NK-92 treated with Interleukin-12 subunit alpha and Interleukin-12 subunit beta, amount 100 ng/mL, for 24 hours (cell line): ENCODE results near the gene ABCC4.
"Not testable (repeated sequence)": the region's sequence is repeated elsewhere in the genome, so short reads cannot be mapped to it uniquely, and the experiment has no call there.

Experiments used
- DNase-seq: peaks from one replicate; lab custom pipeline; 2025; lab: John Stamatoyannopoulos, UW

ABCC4 gene

DNA sequence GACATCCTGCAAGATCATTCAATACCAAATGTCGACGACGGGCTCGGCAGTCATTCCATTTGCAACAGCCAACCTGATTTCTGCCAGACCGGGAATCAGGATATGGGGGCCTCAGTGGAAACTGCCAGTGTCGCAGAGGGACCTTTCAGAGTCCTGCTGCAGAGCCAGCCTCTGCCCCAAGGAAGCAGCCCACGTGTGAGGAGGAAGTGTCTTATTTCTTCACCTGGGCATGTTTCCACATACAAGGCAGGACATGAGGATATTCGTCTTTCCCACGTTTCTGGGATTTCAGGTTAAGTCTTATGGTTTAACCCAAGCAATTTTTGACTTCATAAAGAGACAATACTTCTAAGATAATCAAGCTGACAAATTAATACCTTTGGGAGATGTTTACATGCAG lies 69.9 kb downstream of the ABCC4 start:
- DNase-seq, result no peak

DNA sequence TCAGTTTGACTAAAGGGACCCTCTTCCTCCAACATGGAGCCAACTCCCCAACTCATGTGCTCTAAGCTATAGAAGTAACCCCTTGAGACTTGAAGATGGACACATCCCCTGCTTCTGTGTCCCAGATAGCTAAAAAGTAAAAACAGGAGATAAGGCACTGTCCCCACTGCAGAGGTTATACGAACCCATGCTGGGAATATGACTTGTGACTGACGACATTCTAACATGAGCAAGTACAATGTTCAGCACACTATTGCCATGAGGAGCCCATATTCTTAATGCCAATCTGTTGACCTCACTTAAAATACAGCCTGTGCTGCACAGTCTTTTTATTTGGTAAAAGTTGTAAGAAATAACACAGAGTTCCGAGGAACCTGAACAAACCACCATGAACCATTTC lies 71.4 kb downstream of the ABCC4 start:
- DNase-seq, result no peak

DNA sequence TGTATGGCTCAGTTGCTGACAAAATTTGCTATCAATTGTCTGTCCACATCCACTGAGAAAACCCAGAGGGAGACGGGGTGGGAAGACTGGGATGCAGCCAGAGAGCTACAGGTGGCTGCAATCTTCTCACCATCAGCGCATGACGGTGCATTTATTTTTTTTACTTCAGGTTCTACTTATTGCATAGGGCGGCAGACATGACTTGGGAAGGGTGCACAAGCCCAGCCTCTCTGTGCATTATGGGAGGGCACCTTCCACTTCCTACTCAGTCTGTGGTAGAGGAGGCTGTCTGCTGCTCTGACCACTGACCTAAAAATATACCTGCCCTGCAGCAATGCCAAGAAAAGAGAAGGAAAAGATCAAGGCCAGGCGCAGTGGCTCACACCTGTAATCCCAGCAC lies 73.1 kb downstream of the ABCC4 start:
- DNase-seq, result no peak

DNA sequence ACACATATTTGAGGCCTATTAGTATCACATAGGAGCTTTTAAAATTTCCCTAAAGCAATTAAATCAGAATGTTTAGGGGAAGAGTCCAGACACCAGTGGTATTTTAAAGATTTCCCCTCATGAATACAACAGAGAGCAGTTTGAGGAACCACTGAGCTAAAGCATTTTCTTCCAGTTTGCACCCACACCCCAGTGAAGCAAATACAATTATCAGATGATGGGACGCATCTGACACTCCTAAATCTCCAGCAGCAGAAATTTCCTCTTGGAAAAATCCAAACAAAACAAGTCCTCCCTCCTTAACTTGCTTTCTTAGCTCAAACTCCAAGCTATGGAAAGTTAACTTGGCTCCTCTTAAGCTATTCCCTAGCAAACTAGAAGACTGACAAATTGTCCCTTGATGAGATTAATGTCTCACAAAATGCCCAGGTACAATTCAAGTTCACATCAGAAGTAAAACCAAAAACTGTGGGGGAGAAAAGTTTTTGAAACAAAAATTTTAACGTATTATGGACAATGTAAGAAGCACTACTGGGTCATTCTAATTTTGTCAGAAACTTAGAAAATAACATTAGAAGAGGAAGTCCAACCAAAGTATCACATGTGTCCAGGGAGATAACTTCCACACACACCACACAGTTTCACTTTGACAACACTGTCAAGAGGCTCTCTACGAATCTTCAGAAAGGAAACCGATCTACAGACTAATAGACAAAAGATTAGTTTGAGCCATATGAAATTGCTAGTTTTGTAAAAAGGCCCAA lies 74.1 kb downstream of the ABCC4 start:
- no peak for DNase-seq

DNA sequence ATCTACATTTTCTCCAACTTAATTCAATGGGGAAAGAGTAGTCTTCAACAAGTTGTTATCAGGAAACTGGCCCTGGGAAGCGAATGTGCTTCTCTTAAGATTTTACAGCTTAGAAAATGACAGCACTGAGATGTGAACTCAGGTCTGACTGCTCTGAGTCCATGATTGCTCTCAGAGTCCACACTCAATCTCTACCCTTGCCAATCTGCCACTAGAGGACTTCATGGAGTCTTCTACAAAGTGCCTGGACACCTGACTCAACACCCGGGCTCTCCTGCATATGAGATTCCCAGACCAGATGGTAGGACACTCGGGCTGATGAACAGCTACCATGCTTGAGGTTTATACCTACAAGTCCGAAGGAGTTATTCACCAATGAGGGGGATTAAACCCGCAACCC lies 74.8 kb downstream of the ABCC4 start:
- DNase-seq, result no peak

DNA sequence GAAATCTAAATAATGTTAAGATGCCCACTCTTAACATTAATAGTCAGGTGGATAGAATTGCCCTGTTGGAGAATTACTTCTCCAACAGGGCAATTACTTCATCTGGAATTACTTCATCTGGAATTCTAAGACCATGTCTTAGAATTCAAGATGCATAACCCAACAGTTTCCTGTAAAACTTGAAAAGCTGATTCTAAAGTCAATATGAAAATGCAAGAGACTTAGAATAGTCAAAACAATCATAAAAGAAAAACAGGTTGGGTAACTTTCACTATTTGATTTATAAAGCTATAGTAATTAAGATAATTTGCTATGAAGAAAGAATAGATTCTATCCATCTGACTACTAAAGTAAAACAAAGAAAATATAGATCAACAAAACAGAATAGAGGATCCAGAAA lies 75.2 kb downstream of the ABCC4 start:
- DNase-seq, result no peak

DNA sequence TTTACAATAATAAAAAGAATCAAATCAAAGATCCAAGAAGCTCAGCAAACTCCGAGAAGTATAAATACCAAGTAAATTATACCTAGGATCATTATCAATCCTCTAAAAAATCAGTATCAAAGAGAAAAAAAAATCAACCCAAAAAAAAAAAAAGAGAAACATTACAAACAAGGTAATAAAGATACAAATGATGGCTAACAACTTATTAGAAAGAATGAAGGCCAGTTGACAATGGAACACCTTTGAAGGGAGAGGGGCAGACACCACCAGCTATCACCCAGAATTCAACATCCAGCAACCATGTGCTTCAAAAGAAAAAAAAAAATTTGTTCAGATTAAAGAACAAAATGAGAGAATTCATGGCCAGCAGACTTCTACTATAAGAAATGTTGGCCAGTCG lies 77.2 kb downstream of the ABCC4 start:
- DNase-seq, result no peak

DNA sequence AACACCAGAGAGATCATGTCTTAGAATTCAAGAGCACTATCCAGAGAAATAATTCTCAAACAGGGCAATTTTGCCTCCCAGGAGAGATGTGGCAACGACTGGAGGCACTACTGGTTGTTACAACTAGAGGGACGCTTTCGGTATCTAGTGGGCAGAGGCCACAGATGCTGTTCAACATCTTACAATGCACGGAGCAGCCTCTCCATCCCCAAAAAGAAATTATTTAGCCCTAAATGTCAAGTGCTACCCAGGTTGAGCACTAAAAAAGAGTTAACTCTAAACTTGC lies 78.6 kb downstream of the ABCC4 start:
- no peak for DNase-seq

DNA sequence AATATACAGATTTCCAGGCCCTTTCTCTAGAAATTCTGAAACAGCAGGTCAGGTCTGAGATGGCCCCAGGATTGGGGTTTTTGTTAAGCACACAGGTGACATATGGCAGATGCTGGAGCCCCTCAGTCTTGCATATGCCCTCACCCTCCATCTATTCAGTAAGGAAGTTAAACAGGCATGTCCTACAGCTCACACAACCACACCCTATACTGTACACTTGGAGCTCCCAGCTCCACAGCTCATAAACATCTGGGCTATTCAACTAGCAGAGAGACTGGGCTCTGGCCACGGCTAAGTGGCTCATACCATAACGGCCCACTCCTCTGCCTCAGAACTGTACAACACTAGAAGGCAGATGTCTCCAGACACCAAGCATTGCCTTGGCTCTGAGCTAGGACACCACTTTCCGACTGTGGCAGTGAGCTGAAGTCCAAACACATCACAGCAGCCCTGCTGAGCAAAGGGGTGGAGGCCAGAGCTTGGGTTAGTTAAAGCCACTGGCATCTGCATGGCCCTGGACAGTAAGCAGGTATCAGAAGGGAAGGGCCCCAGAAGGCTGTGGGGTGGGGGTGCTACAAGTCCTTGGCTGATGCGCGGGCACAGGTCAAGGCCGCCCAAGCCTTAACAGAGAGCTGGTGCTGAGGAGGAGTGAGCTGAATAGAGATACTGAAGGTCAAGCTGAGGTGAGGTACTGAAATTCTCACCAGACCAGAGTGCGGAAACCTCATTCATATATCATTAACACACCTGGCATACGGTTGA lies 79.1 kb downstream of the ABCC4 start:
- no peak for DNase-seq

DNA sequence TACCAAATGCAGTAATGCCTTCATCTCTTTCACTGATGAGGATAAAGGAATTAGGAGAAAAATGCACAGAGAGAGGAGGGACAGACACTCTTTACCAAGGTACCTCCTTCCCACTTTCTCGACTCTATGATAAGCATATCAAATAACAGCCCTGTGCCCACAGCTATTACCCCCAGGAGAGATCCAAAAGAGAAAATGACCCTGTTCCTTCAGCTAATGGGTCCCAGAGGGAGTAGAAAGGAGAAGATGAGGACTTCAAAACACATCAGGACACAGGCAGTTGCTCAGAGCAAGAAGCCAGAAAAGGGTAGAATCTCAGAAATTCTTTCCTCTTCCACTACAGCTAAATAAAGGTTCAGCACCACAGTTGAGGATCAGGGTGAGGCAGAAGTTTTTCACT lies 80.6 kb downstream of the ABCC4 start:
- DNase-seq, result no peak

DNA sequence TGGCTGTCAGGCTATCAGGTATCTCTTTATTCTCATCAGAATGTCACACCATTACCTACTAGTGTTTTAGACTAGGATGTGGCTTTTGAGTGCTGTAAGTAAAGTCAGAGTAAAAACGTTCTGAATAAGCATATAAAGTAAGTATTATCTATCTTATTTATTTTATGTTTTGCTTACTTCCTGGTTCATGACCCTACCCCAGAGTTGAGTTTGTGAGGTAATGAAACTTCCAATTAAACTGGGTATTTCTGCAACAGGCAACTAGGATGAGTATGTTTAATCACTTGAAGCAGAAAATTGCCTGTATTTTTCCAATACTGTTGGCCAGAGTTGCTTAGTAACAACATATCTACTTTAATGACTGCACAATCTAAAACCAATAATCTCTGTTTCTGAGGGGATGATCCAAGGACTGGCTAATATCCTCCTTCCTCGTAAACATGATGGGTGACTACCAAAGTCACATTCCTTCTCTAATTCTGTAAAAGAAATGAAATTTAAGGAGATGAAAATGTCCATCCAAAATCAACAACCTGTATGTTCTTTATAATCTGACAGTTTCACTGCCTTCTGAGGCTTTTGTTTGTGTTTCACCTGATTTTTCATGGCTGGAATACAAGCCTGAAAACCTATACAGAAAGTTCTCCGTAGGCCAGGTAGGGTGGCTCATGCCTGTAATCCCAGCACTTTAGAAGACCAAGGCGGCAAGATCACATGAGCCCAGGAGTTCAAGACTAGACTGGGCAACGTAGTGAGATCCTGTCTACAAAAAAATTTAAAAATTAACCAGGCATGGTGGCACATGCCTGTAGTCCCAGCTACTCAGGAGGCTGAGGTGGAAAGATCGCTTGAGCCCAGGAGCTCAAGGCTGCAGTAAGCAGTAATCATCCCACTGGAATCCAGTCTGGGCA lies 83.1 kb downstream of the ABCC4 start:
- no peak for DNase-seq

DNA sequence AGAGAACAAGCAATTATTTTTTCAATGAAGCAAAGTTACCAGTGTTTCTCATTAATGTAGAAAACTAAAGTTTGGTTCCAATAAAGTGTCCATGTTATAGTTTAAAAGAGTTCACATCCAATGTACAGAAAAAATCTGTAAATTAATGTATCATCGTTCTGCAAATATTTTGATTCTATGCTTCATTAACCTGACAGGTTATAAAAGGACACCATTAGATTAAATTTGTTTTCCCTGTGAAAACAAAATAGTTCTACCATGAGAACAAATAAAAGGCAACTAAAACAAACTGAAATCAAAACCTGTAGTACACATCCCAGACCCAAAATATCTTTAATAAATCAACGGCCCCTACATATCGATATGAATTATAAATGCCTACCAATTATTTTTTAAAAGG lies 85.1 kb downstream of the ABCC4 start:
- DNase-seq, result no peak

DNA sequence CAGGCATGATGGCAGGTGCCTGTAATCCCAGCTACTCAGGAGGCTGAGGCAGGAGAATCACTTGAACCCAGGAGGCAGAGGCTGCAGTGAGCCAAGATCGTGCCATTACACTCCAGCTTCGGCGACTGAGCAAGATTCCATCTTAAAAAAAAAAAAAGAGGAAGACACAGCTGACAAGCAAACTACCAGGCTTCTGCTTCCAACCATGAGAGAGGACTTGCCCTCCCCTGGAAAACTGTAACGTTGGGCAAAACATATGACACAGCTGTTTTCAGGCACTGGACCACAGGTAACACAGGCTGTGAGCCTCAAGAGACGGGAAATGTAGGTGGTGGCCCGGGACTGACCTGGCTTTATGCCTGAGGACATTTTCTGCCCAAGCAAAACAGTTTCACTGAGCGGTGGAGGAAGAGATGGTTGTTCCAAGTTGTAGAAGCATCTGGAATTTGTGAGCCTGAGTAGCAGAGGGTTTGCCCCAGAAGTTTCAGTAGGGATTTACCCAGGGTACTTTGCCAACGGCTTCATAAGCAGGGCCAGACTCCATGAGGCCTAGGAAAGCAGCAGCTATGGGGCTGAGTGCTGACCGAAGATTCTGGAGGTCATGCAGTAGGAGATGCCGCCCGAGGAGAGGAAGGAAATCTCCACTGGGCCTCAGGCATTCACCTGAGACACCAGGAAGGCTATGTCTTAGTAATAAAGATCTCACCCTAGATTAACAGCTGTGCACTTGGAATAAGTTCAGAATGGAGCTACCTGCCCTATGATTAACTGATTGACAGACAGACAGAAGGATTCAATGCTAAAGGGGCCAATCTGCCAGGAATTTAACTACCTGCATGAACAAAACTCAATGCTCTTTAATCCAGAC lies 88.0 kb downstream of the ABCC4 start:
- DNase-seq, result no peak

DNA sequence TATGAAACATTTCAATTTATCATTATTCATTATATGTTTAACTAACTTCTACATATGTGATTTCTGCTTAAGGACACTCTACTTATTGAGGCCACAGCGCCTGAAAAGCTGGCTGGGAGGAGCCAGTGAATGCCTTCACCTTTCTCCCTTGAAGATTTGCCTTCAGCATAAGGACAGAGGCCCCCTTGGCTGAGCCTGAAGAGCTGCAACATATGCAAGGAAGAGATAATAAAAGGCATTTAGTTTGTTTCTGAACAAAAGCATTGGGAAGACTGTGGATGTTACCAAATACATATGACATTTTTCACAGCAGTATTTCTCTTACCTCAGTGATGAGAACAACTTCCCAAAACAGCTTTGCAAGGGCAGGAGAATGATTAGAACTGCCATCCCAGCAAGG lies 92.1 kb downstream of the ABCC4 start:
- no peak for DNase-seq

DNA sequence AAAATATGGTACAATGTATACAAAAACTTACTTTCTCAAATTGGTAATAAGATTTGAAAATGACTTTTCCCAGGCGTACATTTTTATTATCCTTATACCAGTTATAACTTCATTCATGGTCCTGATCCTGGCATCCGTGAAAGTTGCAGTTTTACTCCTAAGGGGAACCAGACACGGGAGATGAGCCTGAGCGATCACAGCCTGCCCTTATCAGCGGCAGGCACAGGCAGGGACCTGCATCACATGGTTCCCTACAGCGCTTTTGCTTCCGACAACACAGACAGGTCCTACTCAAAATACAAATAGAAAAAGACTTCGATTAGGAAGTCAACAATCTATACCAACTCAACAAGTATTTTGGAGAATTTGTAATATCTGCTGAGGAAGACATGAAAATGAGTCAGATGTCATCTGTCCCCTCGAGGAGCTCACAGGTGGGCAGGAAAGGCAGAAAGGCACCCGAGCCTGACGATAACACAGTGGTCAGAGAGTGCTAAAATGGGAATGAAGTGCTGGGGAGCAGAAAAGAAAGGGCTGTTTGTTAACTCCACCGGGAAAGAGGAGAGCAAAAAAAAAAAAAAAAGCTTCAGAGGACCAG lies 93.4 kb downstream of the ABCC4 start:
- DNase-seq, result no peak

DNA sequence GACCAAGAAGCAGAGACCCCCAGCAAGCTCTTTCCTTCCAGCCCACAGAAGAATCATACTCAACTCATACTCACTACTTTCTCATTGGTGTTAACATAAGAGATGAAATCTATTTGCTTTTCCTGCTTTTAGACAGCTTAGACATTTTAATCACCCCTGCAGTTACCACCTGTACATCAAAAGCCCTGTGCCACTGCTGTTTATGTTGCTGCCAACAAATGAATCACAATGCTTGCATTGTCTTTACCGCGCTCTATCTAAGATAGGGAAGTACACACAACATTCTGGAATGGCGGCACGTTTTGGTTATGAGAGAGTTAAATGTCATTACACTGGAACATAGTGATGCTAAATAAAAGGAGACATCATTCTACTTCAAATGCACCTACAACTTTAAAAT lies 95.1 kb downstream of the ABCC4 start:
- no peak for DNase-seq

DNA sequence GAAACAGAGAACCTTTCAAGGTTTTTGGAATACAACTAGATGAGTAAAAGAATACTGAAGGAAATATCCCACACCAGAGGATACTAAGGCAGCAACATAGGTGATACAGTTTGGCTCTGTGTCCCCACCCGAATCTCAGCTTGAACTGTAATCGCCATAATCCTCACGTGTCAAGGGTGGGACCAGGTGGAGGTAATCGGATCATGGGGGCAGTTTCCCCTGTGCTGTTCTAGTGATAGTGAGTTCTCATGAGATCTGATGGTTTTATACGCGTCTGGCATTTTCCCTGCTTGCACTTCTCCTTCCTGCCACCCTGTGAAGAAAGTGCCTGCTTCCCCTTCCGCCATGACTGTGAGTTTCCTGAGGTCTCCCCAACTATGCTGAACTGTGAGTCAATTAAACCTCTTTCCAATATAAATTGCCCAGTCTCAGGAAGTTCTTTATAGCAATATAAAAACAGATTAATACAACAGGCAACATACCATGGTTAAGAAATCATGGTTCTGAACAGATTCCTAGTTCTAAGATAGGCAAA lies 97.0 kb downstream of the ABCC4 start:
- DNase-seq, result no peak

DNA sequence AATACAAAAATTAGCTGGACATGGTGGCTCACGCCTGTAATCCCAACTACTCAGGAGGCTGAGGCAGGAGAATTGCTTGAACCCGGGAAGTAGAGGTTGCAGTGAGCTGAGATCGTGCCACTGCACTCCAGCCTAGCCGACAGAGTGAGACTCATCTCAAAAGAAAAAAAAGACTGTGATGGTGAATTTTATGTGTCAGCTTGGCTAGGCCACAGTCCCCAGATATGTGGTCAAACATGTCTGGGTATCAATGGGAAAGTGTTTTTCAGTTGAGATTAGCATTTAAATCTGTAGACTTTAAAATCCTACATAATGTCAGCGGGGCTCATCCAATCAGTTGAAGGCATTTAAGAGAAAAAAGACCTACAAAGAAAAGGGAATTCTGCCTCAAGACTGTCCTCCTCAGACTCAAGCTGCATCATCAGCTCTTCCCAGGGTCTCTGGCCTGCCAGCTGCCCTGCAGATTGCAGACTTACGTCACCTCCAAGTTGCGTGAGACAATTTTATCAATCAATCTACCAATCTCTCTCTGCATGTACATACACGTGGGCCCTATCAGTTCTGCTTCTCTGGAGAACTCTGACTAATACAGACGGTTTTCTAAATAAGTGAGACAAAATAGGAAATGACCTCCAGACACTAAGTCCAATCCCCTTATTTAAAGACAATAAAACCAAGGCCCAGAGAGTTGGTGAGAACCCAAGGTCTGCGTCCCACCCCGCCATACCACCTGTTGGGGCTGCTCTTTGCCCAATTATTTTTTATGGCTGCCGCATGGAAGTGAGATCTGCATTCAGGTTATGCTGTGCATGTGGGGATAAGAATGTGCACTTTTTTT lies 99.2 kb downstream of the ABCC4 start:
- no peak for DNase-seq

DNA sequence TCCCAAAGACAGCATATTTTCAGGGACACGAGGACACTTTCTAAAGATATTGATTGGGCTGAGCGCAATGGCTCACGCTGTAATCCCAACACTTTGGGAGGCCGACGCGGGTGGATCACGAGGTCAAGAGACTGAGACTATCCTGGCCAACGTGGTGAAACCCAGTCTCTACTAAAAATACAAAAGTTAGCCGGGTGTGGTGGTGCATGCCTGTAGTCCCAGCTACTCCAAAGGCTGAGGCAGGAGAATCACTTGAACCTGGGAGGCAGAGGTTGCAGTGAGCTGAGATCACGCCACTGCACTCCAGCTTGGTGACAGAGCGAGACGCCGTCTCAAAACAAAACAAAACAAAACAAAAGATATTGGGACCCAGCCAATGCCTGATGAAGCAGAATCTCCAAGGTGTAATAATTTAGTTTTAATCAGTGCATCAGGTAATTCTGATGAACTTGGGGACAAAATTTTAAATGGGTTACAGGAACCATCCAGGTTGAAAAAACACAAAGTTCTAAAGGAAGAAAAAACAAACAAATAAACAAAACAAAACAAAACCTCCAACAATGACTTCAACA lies 100.8 kb downstream of the ABCC4 start:
- DNase-seq, result not testable (repeated sequence)

DNA sequence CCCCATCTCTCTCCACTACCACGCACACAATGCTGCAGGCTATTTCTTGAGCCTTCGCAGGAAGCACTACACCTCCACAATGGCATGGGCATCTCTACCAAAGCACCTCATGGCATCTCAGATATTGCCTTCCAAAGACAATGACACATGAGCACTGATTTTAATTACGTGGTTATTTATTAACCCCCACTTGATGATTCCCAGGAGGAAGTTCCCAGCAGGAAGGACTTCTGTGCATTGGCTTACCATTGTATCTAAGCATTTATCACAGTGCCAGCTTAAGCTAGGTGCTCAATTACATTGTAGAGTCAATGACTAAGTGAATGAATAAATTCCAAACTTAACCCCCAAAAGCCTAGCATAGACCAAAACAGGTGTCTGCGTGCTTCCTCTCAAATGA lies 101.4 kb downstream of the ABCC4 start:
- DNase-seq, result no peak
